Measurements from ENCODE around the gene STPG2. TPM values are rescaled to one million over a fixed set of nuclear protein-coding genes. Genes with fewer than 3 reads are reported as not detected.

The STPG2 gene
- total RNA-seq, 1 experiment from 2014 or later = 0.20 TPM

DNA sequence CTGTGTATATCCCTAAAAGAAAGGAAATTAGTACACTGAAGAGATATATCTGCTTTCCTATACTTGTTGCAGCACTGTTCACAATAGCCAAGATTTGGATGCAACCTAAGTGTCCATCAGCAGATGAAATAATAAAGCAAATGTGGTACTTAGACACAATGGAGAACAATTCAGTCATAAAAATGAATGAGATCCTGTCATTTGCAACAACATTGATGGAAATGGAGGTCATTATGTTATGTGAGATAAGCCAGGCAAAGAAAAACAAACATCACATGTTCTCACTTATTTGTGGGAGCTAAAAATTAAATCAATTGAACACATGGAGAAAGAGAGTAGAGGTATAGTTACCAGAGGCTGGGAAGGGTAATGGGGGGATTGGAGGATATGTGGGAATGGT, 611.9 kb downstream of the STPG2 start:
- no peaks in the 10 kb centered on the region for H4K20me1 ChIP-seq (ENCODE audit: control insufficient read depth, insufficient read depth, insufficient read length)
- H3K79me2 ChIP-seq (ENCODE audit: insufficient read depth, low read length) = no peaks in the 10 kb centered on the region
- no peak overlapping the region for H3K4me2 ChIP-seq (ENCODE audit: insufficient read depth, insufficient read length, low read length)
- no peaks in the 10 kb centered on the region for H3K9me3 ChIP-seq (ENCODE audit: control insufficient read depth, low read depth, low read length)
- H3K27me3 Mint-ChIP-seq (ENCODE audit: low read depth) = no peaks in the 10 kb centered on the region
- H3K4me1 ChIP-seq (ENCODE audit: insufficient read depth, low read length) = no peaks in the 10 kb centered on the region
- no peak overlapping the region for H2BK20ac ChIP-seq (ENCODE audit: low read depth, low read length, poor library complexity, severe bottlenecking)
- no peaks in the 10 kb centered on the region for H3K23me2 ChIP-seq (ENCODE audit: insufficient read length, low read depth, low read length, poor library complexity, severe bottlenecking)
- H3T11ph ChIP-seq (ENCODE audit: low read length) = no peak overlapping the region
- H3K56ac ChIP-seq (ENCODE audit: insufficient read length, low read depth, low read length) = no peak overlapping the region
- no peak overlapping the region for H3K4me3 Mint-ChIP-seq
- no peak overlapping the region for H4K5ac ChIP-seq (ENCODE audit: insufficient read length, low read depth, low read length)
- no peak overlapping the region for H3K23ac ChIP-seq (ENCODE audit: insufficient read length, low read depth, low read length)
- no peak overlapping the region for H3K14ac ChIP-seq (ENCODE audit: insufficient read depth, low read length)
- TF ChIP-seq, protein P1, sequence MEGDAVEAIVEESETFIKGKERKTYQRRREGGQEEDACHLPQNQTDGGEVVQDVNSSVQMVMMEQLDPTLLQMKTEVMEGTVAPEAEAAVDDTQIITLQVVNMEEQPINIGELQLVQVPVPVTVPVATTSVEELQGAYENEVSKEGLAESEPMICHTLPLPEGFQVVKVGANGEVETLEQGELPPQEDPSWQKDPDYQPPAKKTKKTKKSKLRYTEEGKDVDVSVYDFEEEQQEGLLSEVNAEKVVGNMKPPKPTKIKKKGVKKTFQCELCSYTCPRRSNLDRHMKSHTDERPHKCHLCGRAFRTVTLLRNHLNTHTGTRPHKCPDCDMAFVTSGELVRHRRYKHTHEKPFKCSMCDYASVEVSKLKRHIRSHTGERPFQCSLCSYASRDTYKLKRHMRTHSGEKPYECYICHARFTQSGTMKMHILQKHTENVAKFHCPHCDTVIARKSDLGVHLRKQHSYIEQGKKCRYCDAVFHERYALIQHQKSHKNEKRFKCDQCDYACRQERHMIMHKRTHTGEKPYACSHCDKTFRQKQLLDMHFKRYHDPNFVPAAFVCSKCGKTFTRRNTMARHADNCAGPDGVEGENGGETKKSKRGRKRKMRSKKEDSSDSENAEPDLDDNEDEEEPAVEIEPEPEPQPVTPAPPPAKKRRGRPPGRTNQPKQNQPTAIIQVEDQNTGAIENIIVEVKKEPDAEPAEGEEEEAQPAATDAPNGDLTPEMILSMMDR (conservative IDR thresholded peaks at IDR 0.05) = no peak
- H2AK5ac ChIP-seq (ENCODE audit: insufficient read length, low read length) = no peak overlapping the region
- no peak overlapping the region for H2BK12ac ChIP-seq (ENCODE audit: insufficient read length, low read depth, low read length)
- H3K9ac ChIP-seq (ENCODE audit: extremely low read depth, insufficient read length, low read length) = no peak overlapping the region
- H3K27ac Mint-ChIP-seq = no peak overlapping the region
- no peak overlapping the region for H2BK5ac ChIP-seq (ENCODE audit: insufficient read length, low read length)
- H3K27ac ChIP-seq (ENCODE audit: insufficient read length, low read depth, low read length) = no peak overlapping the region
- H3K18ac ChIP-seq (ENCODE audit: insufficient read length, low read depth, low read length) = no peak overlapping the region
- no peak overlapping the region for H2BK15ac ChIP-seq (ENCODE audit: low read depth, low read length)
- no peaks in the 10 kb centered on the region; a peak in 1 of 4 replicates for H3K4me1 Mint-ChIP-seq
- no peak overlapping the region for H3K4ac ChIP-seq (ENCODE audit: low read depth, low read length)
- H3K27me3 ChIP-seq (ENCODE audit: insufficient read depth, low read length) = no peaks in the 10 kb centered on the region
- no peaks in the 10 kb centered on the region for H3K79me1 ChIP-seq (ENCODE audit: insufficient read depth, low read depth, low read length, poor library complexity, severe bottlenecking)
- no peak for DNase-seq
- H3K9me3 Mint-ChIP-seq = peaks cover 5 to 7% of the 10 kb centered on the region in 2 experiments; a peak in 3 of 5 replicates
- H4K8ac ChIP-seq (replicated peaks; ENCODE audit: insufficient read length, low read depth, low read length) = no peak overlapping the region
- H4K91ac ChIP-seq (ENCODE audit: insufficient read length, low read depth, low read length) = no peak overlapping the region
- no peak overlapping the region for H2BK120ac ChIP-seq (ENCODE audit: low read depth, low read length, poor library complexity, severe bottlenecking)
- no peak overlapping the region for H2AFZ ChIP-seq (ENCODE audit: low read length)
- peaks cover 0 to 4% (median 4%) of the 10 kb centered on the region in 3 experiments; a peak in 4 of 7 replicates for H3K36me3 Mint-ChIP-seq (ENCODE audit: insufficient read depth in 1 of 3, low read depth in 3 of 3)

Data from H9 (cell line).